ENCODE results near the gene SNAP47.
"Not testable (repeated sequence)": the region's sequence is repeated elsewhere in the genome, so short reads cannot be mapped to it uniquely, and the experiment has no call there.

- not testable (repeated sequence) for TF ChIP-seq CTCF (IDR thresholded peaks at IDR 0.05; ENCODE audit: low read length); EZH2 (IDR thresholded peaks at IDR 0.05; ENCODE audit: borderline replicate concordance, low read length)
Observed at GRCh38 chr1:227701631-227702030, 33.6 kb upstream of the SNAP47 start.

All from OCI-LY1 (cell line).